GM12865 (cell line): ENCODE data around the gene BRME1.

Experiments used
- DNase-seq: peaks from one replicate; pipeline ENCODE4 v3.0.0; 2010; ENCODE audit warnings: low read depth
- H3K4me3 ChIP-seq: 2 replicates; pipeline ENCODE4 v1.5.1; 2011; ENCODE audit warnings: mild to moderate bottlenecking, low read depth, low read length, control low read depth
- CTCF ChIP-seq: IDR thresholded peaks from 2 replicates; pipeline ENCODE4 v1.5.1; 2011; ENCODE audit warnings: low read length, control low read depth, low read depth, inconsistent platforms; ENCODE audit not compliant: insufficient read depth; ENCODE audit errors: missing control alignments

Gene BRME1

GRCh38 chr19:13882419-13882795, 23.5 kb downstream of the BRME1 start:
- no peak for TF ChIP-seq CTCF
- no peak for DNase-seq
- no peak overlapping the region for H3K4me3 ChIP-seq

GRCh38 chr19:13881692-13882418, 24.1 kb downstream of the BRME1 start:
- no peak overlapping the region for H3K4me3 ChIP-seq
- no peak for TF ChIP-seq CTCF
- DNase-seq, result peak; percentile 35

- TF ChIP-seq CTCF, result no peak
- H3K4me3 ChIP-seq, result no peak overlapping the region
- DNase-seq, result no peak
Observed at GRCh38 chr19:13881251-13881691, 24.6 kb downstream of the BRME1 start.

- peak; percentile 96 for DNase-seq
- peak; percentile 99 for TF ChIP-seq CTCF
- no peak overlapping the region for H3K4me3 ChIP-seq
Observed at GRCh38 chr19:13880059-13881043, 25.6 kb downstream of the BRME1 start.

- TF ChIP-seq CTCF, result no peak
- no peak for DNase-seq
- H3K4me3 ChIP-seq, result no peak overlapping the region
Observed at GRCh38 chr19:13877303-13877702, 28.6 kb downstream of the BRME1 start.

GRCh38 chr19:13876834-13877233, 29.1 kb downstream of the BRME1 start, which contains the start of gene NANOS3:
Gene NANOS3, plus strand, starts transcription at chr19:13877134. Its CDS starts 115 bp downstream, at chr19:13877249.
- H3K4me3 ChIP-seq, result no peak within 1 kb of the TSS
- DNase-seq, result no peak
- no peak for TF ChIP-seq CTCF
